ENCODE results near the gene DCST2.

- TF ChIP-seq CTCF (IDR thresholded peaks at IDR 0.05; ENCODE audit: borderline replicate concordance, extremely low read depth, low read length, poor library complexity, severe bottlenecking) (no peak), EZH2 (IDR thresholded peaks at IDR 0.05; ENCODE audit: borderline replicate concordance, low read depth, low read length, severe bottlenecking) (no peak)
Measured at GRCh38 chr1:155079487-155080311, 46.1 kb upstream of the DCST2 start.
